Activated CD4-positive, alpha-beta memory T cell treated with anti-CD3 and anti-CD28 coated beads, Interleukin-2, amount 10 ng/mL, durations not matched to agents 7 days and 5 days (primary cell): ENCODE data around the gene DMRT1. TPM values are rescaled to one million over a fixed set of nuclear protein-coding genes. Genes with fewer than 3 reads are reported as not detected.

Experiments used
- CTCF ChIA-PET: fragments of 350-600 bp; sonication (Branson Sonifier 250); formaldehyde crosslinking; loops from one replicate; lab custom pipeline; 2021; ENCODE audit warnings: antibody characterized with exemption, inconsistent platforms; lab: Charles Lee
- POLR2A ChIA-PET: fragments of 350-600 bp; sonication (Branson Sonifier 250); formaldehyde crosslinking; loops from one replicate; lab custom pipeline; 2021; ENCODE audit warnings: antibody characterized with exemption; lab: Charles Lee
- DNase-seq: peaks from one replicate; pipeline ENCODE4 v3.0.0-alpha.2; 2020
- H3K27ac Mint-ChIP-seq: one replicate; pipeline ENCODE4 v1.8.0; 2021; ENCODE audit warnings: mild to moderate bottlenecking, mixed read lengths
- H3K27me3 Mint-ChIP-seq: one replicate; pipeline ENCODE4 v1.8.0; 2021; ENCODE audit warnings: mixed read lengths
- H3K36me3 Mint-ChIP-seq: one replicate; pipeline ENCODE4 v1.8.0; 2021; ENCODE audit warnings: low read depth, mixed read lengths
- H3K4me1 Mint-ChIP-seq: one replicate; pipeline ENCODE4 v1.8.0; 2021; ENCODE audit warnings: mixed read lengths
- H3K4me3 Mint-ChIP-seq: one replicate; pipeline ENCODE4 v1.8.0; 2021; ENCODE audit warnings: mild to moderate bottlenecking, mixed read lengths
- H3K9me3 Mint-ChIP-seq: one replicate; pipeline ENCODE4 v1.8.0; 2021; ENCODE audit warnings: mixed read lengths
- total RNA-seq, 2 experiments: library from RNA; stranded (reverse); gene quantifications; one replicate each; pipeline ENCODE4 v1.2.3, GENCODE V29; 2021

The DMRT1 gene
- total RNA-seq, 2 experiments from 2014 or later, result not detected

DNA sequence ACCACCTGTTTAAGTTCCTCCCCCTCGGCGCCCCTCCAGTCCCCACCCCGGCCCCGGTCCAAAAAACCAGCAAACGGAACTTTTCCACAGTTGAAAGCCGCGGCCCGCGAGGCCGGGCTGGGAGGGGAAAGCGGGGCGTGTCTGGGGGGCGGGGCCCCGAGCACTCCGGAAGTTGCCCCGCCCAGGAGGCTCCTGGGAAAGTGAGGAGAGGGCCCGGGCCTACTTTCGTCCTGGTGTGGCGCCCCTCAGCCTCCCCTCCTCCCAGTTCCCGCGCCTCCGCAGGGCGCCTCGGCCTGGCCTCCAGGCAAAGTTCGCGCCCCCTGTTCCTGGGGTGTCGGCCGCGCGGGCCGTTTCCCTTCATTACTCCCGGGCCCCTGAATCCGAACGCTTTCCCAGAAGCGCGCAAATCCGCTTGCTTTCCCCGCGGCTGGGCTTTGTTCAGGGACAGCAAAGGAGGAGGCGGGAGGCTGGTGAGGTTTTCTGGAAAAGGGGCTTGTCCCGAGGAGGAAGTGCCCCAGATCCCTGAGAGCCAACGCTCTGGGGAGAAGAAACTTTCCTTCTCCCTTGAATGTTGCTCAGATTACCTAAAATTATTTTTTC is 130.5 kb downstream of the DMRT1 start:
- CTCF ChIA-PET, result no interaction called here
- POLR2A ChIA-PET, result no interaction called here
- peaks cover 16% of the 10 kb centered on the region for H3K4me1 Mint-ChIP-seq
- H3K27ac Mint-ChIP-seq, result no peak overlapping the region
- DNase-seq, result no peak
- no peak overlapping the region for H3K4me3 Mint-ChIP-seq
- no peaks in the 10 kb centered on the region for H3K9me3 Mint-ChIP-seq
- peaks cover 10% of the 10 kb centered on the region for H3K36me3 Mint-ChIP-seq
- H3K27me3 Mint-ChIP-seq, result peaks cover 82% of the 10 kb centered on the region

GRCh38 chr9:972501-973294 is 131.2 kb downstream of the DMRT1 start:
- CTCF ChIA-PET, result no interaction called here
- Mint-ChIP-seq H3K36me3 (peaks cover 10% of the 10 kb centered on the region), H3K4me1 (peaks cover 16% of the 10 kb centered on the region), H3K9me3 (no peaks in the 10 kb centered on the region), H3K4me3 (no peak overlapping the region), H3K27me3 (peaks cover 80% of the 10 kb centered on the region), H3K27ac (no peak overlapping the region)
- DNase-seq, result no peak
- POLR2A ChIA-PET, result no interaction called here

GRCh38 chr9:973295-973834 is 131.9 kb downstream of the DMRT1 start:
- POLR2A ChIA-PET, result no interaction called here
- Mint-ChIP-seq H3K27ac (peak overlapping the region; percentile 3), H3K9me3 (no peaks in the 10 kb centered on the region), H3K4me1 (peaks cover 12% of the 10 kb centered on the region), H3K4me3 (no peak overlapping the region), H3K36me3 (peaks cover 12% of the 10 kb centered on the region), H3K27me3 (peaks cover 80% of the 10 kb centered on the region)
- CTCF ChIA-PET, result no interaction called here
- DNase-seq, result no peak

- DNase-seq, result no peak
- H3K27me3 Mint-ChIP-seq, result peaks cover 80% of the 10 kb centered on the region
- CTCF ChIA-PET, result interaction anchor here (1.5 kb wide), 1 partner anchor 23 kb away, joined by 3 read pairs; no protein-coding TSS in a partner anchor
- no peak overlapping the region for H3K27ac Mint-ChIP-seq
- no peak overlapping the region for H3K4me3 Mint-ChIP-seq
- H3K4me1 Mint-ChIP-seq, result peaks cover 12% of the 10 kb centered on the region
- peaks cover 12% of the 10 kb centered on the region for H3K36me3 Mint-ChIP-seq
- no peaks in the 10 kb centered on the region for H3K9me3 Mint-ChIP-seq
- POLR2A ChIA-PET, result no interaction called here
These were observed 132.8 kb downstream of the DMRT1 start for GRCh38 chr9:974031-974995.

GRCh38 chr9:974996-975739 is 133.7 kb downstream of the DMRT1 start:
- no peak overlapping the region for H3K4me3 Mint-ChIP-seq
- H3K36me3 Mint-ChIP-seq, result peaks cover 12% of the 10 kb centered on the region
- peaks cover 12% of the 10 kb centered on the region for H3K4me1 Mint-ChIP-seq
- ChIA-PET CTCF (interaction anchor here (1.5 kb wide), 1 partner anchor 22 kb away, joined by 3 read pairs; no protein-coding TSS in a partner anchor), POLR2A (no interaction called here)
- no peaks in the 10 kb centered on the region for H3K9me3 Mint-ChIP-seq
- H3K27ac Mint-ChIP-seq, result no peak overlapping the region
- H3K27me3 Mint-ChIP-seq, result peaks cover 80% of the 10 kb centered on the region
- DNase-seq, result no peak

DNA sequence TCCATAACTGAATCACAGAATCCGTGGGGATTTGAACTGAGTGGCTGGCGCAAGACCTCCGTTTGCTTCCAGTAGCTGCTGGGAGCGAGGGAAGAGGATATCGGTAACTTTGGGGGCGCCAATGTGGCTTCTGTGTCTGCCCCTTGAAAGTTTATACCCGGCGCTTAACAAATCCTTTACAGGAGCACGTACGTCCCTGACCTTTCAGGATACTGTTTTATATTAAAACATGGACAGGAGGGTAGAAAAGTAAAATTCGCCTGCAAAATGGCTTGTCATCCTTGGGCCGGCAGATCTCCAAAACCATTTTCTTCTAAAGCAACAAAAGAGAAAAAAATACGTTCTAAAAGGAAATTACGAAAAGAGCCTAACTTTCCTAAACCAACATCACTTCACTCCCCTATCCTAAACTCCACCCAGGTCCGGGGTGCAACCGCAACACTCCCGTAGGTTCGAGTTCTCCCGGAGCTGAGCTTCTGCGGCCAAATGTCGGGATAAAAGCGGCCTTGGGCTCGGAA is 134.3 kb downstream of the DMRT1 start:
- Mint-ChIP-seq H3K4me3 (no peak overlapping the region), H3K9me3 (no peaks in the 10 kb centered on the region), H3K27me3 (peaks cover 80% of the 10 kb centered on the region), H3K27ac (no peak overlapping the region), H3K4me1 (peaks cover 9% of the 10 kb centered on the region), H3K36me3 (peaks cover 9% of the 10 kb centered on the region)
- ChIA-PET CTCF (interaction anchor here (4.0 kb wide), 1 partner anchor 34 kb away, joined by 15 read pairs; no protein-coding TSS in a partner anchor), POLR2A (no interaction called here)
- DNase-seq, result no peak

- Mint-ChIP-seq H3K9me3 (no peaks in the 10 kb centered on the region), H3K4me3 (no peak within 1 kb of the TSS), H3K36me3 (peaks cover 9% of the 10 kb centered on the region), H3K27ac (no peak within 1 kb of the TSS), H3K4me1 (peaks cover 7% of the 10 kb centered on the region), H3K27me3 (peaks cover 80% of the 10 kb centered on the region)
- CTCF ChIA-PET, result interaction anchor here (4.0 kb wide), 1 partner anchor 34 kb away, joined by 15 read pairs; no protein-coding TSS in a partner anchor
- POLR2A ChIA-PET, result no interaction called here
- DNase-seq, result no peak
These were observed 134.9 kb downstream of the DMRT1 start, which contains the start of gene DMRT3 for GRCh38 chr9:976258-976942. DMRT3 (plus strand) TSS chr9:976655; CDS start chr9:977002, 347 bp downstream.

DNA sequence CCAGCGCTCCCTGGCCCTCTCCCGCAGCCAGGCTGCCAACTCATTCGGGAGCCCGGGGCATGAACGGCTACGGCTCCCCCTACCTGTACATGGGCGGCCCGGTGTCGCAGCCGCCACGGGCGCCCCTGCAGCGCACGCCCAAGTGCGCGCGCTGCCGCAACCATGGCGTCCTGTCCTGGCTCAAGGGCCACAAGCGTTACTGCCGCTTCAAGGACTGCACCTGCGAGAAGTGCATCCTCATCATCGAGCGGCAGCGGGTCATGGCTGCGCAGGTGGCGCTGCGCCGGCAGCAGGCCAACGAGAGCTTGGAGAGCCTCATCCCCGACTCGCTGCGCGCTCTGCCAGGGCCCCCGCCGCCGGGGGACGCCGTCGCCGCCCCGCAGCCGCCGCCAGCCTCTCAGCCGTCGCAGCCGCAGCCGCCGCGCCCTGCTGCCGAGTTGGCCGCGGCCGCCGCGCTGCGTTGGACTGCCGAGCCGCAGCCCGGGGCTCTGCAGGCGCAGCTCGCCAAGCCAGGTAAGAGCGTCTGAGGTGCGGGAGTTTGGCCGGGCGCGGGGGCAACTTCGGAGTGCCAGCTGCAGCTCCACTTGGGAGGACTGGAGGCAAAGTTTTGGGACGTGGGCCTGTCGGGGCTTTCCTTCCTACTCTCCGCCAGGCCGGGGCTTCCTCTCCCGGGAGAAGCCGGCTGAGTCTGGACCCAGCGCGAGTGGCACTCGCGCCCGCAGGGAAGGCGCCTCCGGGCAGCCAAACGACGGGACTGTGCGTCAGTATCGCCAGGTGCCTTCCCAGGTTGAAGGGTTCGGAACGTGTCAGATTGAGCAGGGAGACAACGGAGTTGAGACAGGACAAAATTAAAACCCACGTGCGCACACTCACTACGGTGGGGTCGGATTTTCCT is 135.7 kb downstream of the DMRT1 start:
- ChIA-PET POLR2A (no interaction called here), CTCF (interaction anchor here (0.8 to 4.0 kb wide), 3 partner anchors 9 to 33 kb away, joined by 3 to 15 read pairs (median 3); no protein-coding TSS in a partner anchor)
- no peak for DNase-seq
- peaks cover 83% of the 10 kb centered on the region for H3K27me3 Mint-ChIP-seq
- no peaks in the 10 kb centered on the region for H3K9me3 Mint-ChIP-seq
- peaks cover 7% of the 10 kb centered on the region for H3K4me1 Mint-ChIP-seq
- peaks cover 9% of the 10 kb centered on the region for H3K36me3 Mint-ChIP-seq
- H3K27ac Mint-ChIP-seq, result no peak overlapping the region
- H3K4me3 Mint-ChIP-seq, result no peak overlapping the region

- ChIA-PET CTCF (interaction anchor here (0.8 to 4.0 kb wide), 4 partner anchors 8 to 32 kb away, joined by 3 to 15 read pairs (median 4); no protein-coding TSS in a partner anchor), POLR2A (no interaction called here)
- Mint-ChIP-seq H3K4me3 (no peak overlapping the region), H3K4me1 (peaks cover 11% of the 10 kb centered on the region), H3K36me3 (peaks cover 9% of the 10 kb centered on the region), H3K9me3 (no peaks in the 10 kb centered on the region), H3K27me3 (peaks cover 86% of the 10 kb centered on the region), H3K27ac (peak overlapping the region; percentile 30)
- no peak for DNase-seq
These were observed 136.6 kb downstream of the DMRT1 start for GRCh38 chr9:977838-978830.

DNA sequence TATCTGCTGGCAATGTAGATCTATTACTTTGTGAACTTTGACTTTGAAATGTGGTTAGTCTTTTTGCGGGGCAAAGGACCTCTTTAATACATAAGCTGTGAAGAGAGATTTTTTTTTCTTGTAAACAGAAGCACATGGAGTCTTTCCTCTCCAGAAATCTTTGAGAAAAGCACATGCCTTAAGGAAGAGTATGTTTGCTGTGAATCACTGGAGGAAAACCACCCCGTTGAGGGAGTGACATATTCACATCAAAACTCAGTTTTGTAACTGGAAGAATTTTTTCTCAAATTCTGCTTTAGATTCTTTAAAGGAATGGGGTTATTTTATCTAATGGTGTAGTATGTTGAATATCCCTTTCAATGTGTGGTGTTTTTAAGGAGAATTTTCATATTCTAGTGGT is 138.5 kb downstream of the DMRT1 start:
- no peak for DNase-seq
- POLR2A ChIA-PET, result no interaction called here
- no peak overlapping the region for H3K27ac Mint-ChIP-seq

More for the DNA sequence above, 138.5 kb downstream of the DMRT1 start:
- Mint-ChIP-seq H3K9me3 (no peaks in the 10 kb centered on the region), H3K4me1 (peaks cover 7% of the 10 kb centered on the region), H3K36me3 (peaks cover 2% of the 10 kb centered on the region), H3K27me3 (peaks cover 82% of the 10 kb centered on the region), H3K4me3 (no peak overlapping the region)
- CTCF ChIA-PET, result interaction anchor here (2.0 to 4.0 kb wide), 4 partner anchors 10 to 30 kb away, joined by 5 to 15 read pairs (median 7); no protein-coding TSS in a partner anchor
